Left lung (tissue), 10 donors: ENCODE results near the gene ETV6. TPM values are rescaled to one million over a fixed set of nuclear protein-coding genes. Genes with fewer than 3 reads are reported as not detected.

Experiments
- ATAC-seq: fragments of 200-7000 bp; cut with Tn5 transposase; one replicate; pipeline ENCODE4 v1.9.1; 2020; ENCODE audit warnings: moderate library complexity
- DNase-seq, 4 donors: peaks; one replicate each; pipeline ENCODE4 v3.0.0-alpha.2; 2013 to 2020
- H3K27ac ChIP-seq, 2 donors: fragments of 200-600 bp; sonication (generic) in 1 of 2; one replicate each; pipeline versions ENCODE4 v1.5.0 to v1.8.0; 2020 to 2021
- H3K27me3 ChIP-seq, 2 donors: fragments of 200-600 bp; sonication (generic) in 1 of 2; one replicate each; pipeline versions ENCODE4 v1.5.0 to v1.8.0; 2020 to 2021
- H3K36me3 ChIP-seq, 2 donors: fragments of 200-600 bp; sonication (generic) in 1 of 2; one replicate each; pipeline versions ENCODE4 v1.5.0 to v1.8.0; 2020 to 2021
- H3K4me1 ChIP-seq, 2 donors: fragments of 200-600 bp; one replicate each; pipeline ENCODE4 v1.8.0; 2021
- H3K4me3 ChIP-seq, 2 donors: fragments of 200-600 bp; sonication (generic) in 1 of 2; one replicate each; pipeline versions ENCODE4 v1.5.0 to v1.8.0; 2020 to 2021; ENCODE audit warnings: mild to moderate bottlenecking in 1 of 2
- H3K9me3 ChIP-seq, 2 donors: fragments of 200-600 bp; sonication (generic) in 1 of 2; one replicate each; pipeline versions ENCODE4 v1.5.0 to v1.8.0; 2020 to 2021
- CTCF ChIP-seq, 2 donors: fragments of 200-600 bp; sonication (generic) in 1 of 2; IDR thresholded peaks; one replicate each; pipeline versions ENCODE4 v1.5.0 to v1.8.0; 2021; ENCODE audit warnings: antibody characterized with exemption in 2 of 2
- intact Hi-C, 2 donors: fragments of 100-400 bp; cut with DNase I; formaldehyde crosslinking; loops; one replicate each; pipeline versions ENCODE4 v1.11.2 to v1.14.2; 2022
- polyA plus RNA-seq, 6 donors: library from polyadenylated mRNA; unstranded; fragments of 120-200 nt; gene quantifications; one replicate each; pipeline ENCODE4 v1.2.1, GENCODE V29; 2013; ENCODE audit not compliant: insufficient read length in 6 of 6
- total RNA-seq, 2 donors: library from RNA; stranded (reverse); fragmentation: NEBNext Ultra II Directional; extraction: Animal tissue kit (Norgen Biotek cat#: 25700); gene quantifications; one replicate each; pipeline ENCODE4 v1.2.1, GENCODE V29; 2021
- donor health status: DM: no; HTN: yes; CAD: no.
- donor health status: DM: no; HTN: no; CAD: no.

ETV6 gene
- total and polyA plus RNA-seq, 8 donors = 16.0 to 44.7 (median 17.1) TPM

GRCh38 chr12:11660624-11661023 lies 11.2 kb downstream of the ETV6 start:
- TF ChIP-seq CTCF (IDR thresholded peaks at IDR 0.05) = no peak
- DNase-seq (no peak), ATAC-seq (no peak)
- no peak overlapping the region for H3K4me3 ChIP-seq
- no peaks in the 10 kb centered on the region for H3K9me3 ChIP-seq
- H3K27ac ChIP-seq = no peak overlapping the region
- peaks cover 12 to 82% of the 10 kb centered on the region in 2 donors for H3K4me1 ChIP-seq
- intact Hi-C loops = no loop called here
- no peaks in the 10 kb centered on the region for H3K36me3 ChIP-seq
- no peaks in the 10 kb centered on the region for H3K27me3 ChIP-seq

- ATAC-seq (no peak), DNase-seq (no peak)
- Histone ChIP-seq H3K27ac (no peak overlapping the region), H3K4me3 (no peak overlapping the region), H3K36me3 (no peaks in the 10 kb centered on the region), H3K4me1 (peaks cover 12 to 82% of the 10 kb centered on the region in 2 donors), H3K27me3 (no peaks in the 10 kb centered on the region), H3K9me3 (no peaks in the 10 kb centered on the region)
- intact Hi-C loops = no loop called here
- TF ChIP-seq CTCF (IDR thresholded peaks at IDR 0.05) = no peak
Measured at GRCh38 chr12:11661491-11662089, 12.1 kb downstream of the ETV6 start.

- Histone ChIP-seq H3K9me3 (no peaks in the 10 kb centered on the region), H3K4me3 (no peak overlapping the region), H3K27ac (no peak overlapping the region), H3K36me3 (no peaks in the 10 kb centered on the region), H3K4me1 (peaks cover 12 to 81% of the 10 kb centered on the region in 2 donors), H3K27me3 (no peaks in the 10 kb centered on the region)
- intact Hi-C loops = no loop called here
- no peak for TF ChIP-seq CTCF (IDR thresholded peaks at IDR 0.05)
- DNase-seq (no peak), ATAC-seq (no peak)
Measured at GRCh38 chr12:11662369-11662768, 12.9 kb downstream of the ETV6 start.

GRCh38 chr12:11663130-11663529 lies 13.7 kb downstream of the ETV6 start:
- H3K9me3 ChIP-seq = no peaks in the 10 kb centered on the region
- ATAC-seq = peak; percentile 45
- peak overlapping the region in 1 of 2 donors; percentile 18 for H3K27ac ChIP-seq
- DNase-seq = no peak
- no peaks in the 10 kb centered on the region for H3K27me3 ChIP-seq
- no peaks in the 10 kb centered on the region for H3K36me3 ChIP-seq
- TF ChIP-seq CTCF (IDR thresholded peaks at IDR 0.05) = no peak
- intact Hi-C loops = no loop called here
- H3K4me1 ChIP-seq = peaks cover 9 to 81% of the 10 kb centered on the region in 2 donors
- H3K4me3 ChIP-seq = no peak overlapping the region

GRCh38 chr12:11664101-11664500 lies 14.6 kb downstream of the ETV6 start:
- H3K4me1 ChIP-seq = peaks cover 19 to 81% of the 10 kb centered on the region in 2 donors
- TF ChIP-seq CTCF (IDR thresholded peaks at IDR 0.05) = no peak
- no peak for DNase-seq
- H3K27me3 ChIP-seq = no peaks in the 10 kb centered on the region
- ATAC-seq = no peak
- no peak overlapping the region for H3K4me3 ChIP-seq
- H3K36me3 ChIP-seq = no peaks in the 10 kb centered on the region
- H3K9me3 ChIP-seq = no peaks in the 10 kb centered on the region
- intact Hi-C loops = no loop called here
- no peak overlapping the region for H3K27ac ChIP-seq
